Measurements from ENCODE around the gene PHKB.

DNA sequence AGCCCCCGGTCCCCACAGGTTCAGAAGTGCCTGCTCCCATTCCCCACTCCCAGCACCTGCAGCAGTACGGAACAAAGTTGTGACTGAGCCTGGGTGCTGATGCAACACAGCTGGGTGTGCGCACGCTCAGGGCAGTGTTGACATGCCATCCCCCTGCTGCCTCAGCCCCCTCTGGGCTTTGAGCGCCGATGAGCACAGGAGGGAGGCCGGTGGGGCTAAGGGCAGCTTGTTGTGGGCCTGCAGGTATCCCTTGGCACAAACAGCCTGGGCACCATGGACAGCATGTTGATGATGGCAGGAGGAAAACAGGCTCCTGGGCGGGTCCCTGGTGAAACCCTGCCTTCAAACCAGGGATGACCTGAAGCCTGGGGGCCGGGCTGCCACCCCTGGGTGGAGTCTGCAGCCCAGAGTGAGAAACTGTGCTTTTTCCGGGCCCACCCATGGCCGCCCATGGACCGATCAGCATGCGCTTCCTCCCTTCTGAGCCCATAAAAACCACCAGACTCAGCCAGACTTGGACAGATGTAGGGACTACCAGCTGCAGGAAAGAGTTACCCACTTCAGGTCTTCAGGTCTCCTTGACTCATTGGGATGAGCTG is 175.5 kb downstream of the PHKB start:
- TF ChIP-seq, protein P1, sequence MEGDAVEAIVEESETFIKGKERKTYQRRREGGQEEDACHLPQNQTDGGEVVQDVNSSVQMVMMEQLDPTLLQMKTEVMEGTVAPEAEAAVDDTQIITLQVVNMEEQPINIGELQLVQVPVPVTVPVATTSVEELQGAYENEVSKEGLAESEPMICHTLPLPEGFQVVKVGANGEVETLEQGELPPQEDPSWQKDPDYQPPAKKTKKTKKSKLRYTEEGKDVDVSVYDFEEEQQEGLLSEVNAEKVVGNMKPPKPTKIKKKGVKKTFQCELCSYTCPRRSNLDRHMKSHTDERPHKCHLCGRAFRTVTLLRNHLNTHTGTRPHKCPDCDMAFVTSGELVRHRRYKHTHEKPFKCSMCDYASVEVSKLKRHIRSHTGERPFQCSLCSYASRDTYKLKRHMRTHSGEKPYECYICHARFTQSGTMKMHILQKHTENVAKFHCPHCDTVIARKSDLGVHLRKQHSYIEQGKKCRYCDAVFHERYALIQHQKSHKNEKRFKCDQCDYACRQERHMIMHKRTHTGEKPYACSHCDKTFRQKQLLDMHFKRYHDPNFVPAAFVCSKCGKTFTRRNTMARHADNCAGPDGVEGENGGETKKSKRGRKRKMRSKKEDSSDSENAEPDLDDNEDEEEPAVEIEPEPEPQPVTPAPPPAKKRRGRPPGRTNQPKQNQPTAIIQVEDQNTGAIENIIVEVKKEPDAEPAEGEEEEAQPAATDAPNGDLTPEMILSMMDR (IDR thresholded peaks at IDR 0.05; ENCODE audit: extremely low read depth in 1 of 2, insufficient read depth in 1 of 2, low read depth in 1 of 2, low read length in 2 of 2): no peak
- TF ChIP-seq GATA2 (IDR thresholded peaks at IDR 0.05; ENCODE audit: insufficient read depth, insufficient read length, low read depth, low read length) (no peak), EZH2 (IDR thresholded peaks at IDR 0.05; ENCODE audit: borderline replicate concordance, low read depth, low read length, severe bottlenecking) (no peak), POLR2A (IDR thresholded peaks at IDR 0.05; ENCODE audit: low read depth, low read length) (no peak), POLR2AphosphoS5 (IDR thresholded peaks at IDR 0.05; ENCODE audit: insufficient read depth, low read depth, low read length) (no peak), FOS (IDR thresholded peaks at IDR 0.05; ENCODE audit: borderline replicate concordance, insufficient read depth, low read length) (no peak), JUN (IDR thresholded peaks at IDR 0.05; ENCODE audit: borderline replicate concordance, insufficient read depth, insufficient read length, low read depth) (no peak), MYC (IDR thresholded peaks at IDR 0.05; ENCODE audit: low read depth, low read length) (no peak)
- TF ChIP-seq, protein P2, sequence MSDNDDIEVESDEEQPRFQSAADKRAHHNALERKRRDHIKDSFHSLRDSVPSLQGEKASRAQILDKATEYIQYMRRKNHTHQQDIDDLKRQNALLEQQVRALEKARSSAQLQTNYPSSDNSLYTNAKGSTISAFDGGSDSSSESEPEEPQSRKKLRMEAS (IDR thresholded peaks at IDR 0.05; ENCODE audit: insufficient read depth, insufficient read length): no peak

Data from endothelial cell of umbilical vein (primary cell).